ENCODE measurements around the gene SNX20.

Gene SNX20, protein sequence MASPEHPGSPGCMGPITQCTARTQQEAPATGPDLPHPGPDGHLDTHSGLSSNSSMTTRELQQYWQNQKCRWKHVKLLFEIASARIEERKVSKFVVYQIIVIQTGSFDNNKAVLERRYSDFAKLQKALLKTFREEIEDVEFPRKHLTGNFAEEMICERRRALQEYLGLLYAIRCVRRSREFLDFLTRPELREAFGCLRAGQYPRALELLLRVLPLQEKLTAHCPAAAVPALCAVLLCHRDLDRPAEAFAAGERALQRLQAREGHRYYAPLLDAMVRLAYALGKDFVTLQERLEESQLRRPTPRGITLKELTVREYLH

GRCh38 chr16:50681021-50681885 is at the start of gene SNX20:
Gene SNX20, minus strand, starts transcription at chr16:50681312. Its CDS starts 3,786 bp downstream, at chr16:50677526.
- DNase-seq (ENCODE audit: low read depth in 3 of 3, low spot score in 1 of 3) = peak in 1 of 3 donors; percentile 48

- no peak for DNase-seq (ENCODE audit: low read depth in 3 of 3, low spot score in 1 of 3)
Measured at GRCh38 chr16:50724306-50724705, 43.2 kb upstream of the SNX20 start.

DNA sequence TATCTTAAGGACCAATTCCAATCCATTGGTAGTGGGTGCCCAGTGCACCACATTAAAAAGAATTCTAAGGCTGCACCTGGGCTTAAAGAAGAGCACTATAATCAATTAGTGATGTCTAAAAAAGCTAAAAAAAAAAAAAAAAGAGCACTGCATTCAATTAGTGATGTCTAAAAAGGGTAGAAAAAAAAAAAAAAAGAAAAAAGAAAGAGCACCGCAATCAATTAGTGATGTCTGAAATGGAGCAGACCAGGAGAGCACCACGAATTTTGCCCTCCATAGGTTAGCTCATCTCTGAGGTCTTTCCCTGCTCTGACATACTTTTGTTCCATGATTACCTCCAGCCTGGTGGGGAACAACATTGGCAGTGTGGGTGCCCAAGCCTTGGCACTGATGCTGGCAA is 41.8 kb upstream of the SNX20 start:
- no peak for DNase-seq (ENCODE audit: low read depth in 3 of 3, low spot score in 1 of 3)

DNA sequence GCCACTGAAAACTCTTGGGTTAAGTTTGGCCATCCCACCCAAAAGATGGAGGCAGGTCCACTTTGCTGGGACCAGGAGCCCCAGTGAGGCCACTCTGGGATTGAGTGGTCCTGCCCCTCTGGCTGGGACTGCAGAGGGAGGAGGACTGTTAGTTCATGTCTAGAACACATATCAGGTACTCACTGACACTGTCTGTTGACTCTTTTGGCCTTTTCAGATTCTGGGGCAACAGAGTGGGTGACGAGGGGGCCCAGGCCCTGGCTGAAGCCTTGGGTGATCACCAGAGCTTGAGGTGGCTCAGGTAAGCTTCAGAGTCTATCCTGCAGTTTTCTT is 41.3 kb upstream of the SNX20 start:
- no peak for DNase-seq (ENCODE audit: low read depth in 3 of 3, low spot score in 1 of 3)

DNA sequence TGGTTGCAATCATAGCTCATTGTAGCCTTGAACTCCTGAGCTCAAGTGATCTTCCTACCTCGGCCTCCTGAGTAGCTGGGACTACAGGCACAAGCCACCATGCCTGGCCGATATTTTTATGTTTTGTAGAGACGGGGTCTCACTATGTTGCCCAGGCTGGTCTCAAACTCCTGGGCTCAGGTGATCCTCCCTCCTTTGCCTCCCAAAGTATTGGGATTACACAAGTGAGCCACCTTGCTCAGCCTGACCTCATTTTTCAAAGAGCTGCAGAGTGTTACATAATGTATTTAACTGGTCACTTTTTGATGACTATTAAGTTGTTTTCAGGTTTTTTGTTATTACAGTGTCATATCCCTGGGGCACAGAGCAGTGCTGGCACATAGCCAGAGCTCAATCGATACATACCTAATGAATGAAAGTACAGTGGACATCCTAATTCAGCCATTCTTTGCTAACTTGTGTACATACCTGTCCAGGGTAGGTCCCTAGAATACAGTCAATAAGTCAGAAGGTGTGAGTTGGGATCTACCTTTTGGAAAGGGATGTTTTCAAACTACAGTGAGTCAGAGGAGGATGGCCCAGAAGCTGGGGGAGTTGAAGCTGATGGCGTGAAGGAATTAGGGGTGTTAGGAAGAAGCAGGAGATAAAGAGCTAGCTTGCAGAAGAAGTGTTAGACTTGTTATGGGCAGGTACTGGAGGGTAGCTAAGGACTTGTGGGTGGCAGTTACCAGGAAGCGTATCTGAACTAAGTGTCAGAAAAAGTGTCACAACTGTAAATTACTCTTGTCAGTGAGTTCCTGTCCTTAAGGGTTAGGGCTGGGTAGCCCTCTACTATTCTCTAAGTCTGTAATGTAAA is 40.7 kb upstream of the SNX20 start:
- no peak for DNase-seq (ENCODE audit: low read depth in 3 of 3, low spot score in 1 of 3)

GRCh38 chr16:50719401-50720337 is 38.6 kb upstream of the SNX20 start:
- no peak for DNase-seq (ENCODE audit: low read depth in 3 of 3, low spot score in 1 of 3)

GRCh38 chr16:50718761-50719400 is 37.8 kb upstream of the SNX20 start:
- no peak for DNase-seq (ENCODE audit: low read depth in 3 of 3, low spot score in 1 of 3)

DNA sequence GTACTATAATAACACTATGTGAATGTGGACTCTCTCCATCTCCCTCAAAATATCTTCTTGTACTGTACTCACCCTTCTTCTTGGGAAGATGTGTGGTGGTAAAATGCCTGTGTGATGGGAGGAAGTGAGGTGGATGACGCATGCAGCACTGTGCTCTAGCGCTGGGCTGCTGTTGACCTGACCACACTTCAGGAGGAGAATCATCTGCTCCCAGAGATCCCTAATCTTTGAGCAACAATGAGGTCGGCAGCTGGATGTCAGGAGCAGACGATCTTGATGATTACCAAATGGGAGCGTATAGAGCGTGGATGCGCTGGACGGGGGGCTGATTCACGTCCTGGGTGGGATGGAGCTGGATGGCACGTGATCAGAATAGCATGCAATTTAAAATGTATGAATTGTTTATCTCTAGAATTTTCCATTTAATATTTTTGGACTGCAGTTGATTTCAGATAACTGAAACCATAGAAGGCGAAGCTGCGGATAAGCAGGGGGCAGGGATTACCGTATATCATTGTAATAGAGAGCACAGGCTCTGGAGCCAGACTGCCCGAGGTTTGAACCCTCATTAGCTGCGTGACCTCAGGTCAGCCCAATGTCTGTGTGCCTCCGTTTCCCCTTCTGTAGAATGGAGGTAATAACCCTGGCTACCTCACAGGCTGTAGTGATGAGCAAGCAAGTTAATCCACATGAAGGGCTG is 37.1 kb upstream of the SNX20 start:
- DNase-seq (ENCODE audit: low read depth in 3 of 3, low spot score in 1 of 3) = no peak

DNA sequence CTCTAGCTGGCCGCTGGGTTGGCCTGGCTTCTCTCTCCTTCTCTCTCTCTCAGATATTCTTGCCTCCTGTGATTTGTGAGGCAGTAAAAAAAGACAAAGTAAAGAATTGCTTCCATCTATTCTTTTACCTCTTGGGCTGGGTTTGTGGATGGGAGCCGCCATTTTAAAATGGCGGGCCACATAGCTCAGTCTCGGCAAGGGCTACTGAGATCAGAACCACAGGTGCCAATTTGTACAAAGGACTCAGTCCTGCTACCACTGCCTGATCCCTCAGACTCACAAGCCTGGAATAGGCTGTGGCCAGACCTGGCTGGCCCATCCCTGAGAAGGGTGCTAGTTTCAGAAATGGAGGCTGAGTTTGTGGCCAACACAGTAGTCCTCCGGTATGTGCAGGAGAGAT is 36.4 kb upstream of the SNX20 start:
- DNase-seq (ENCODE audit: low read depth in 3 of 3, low spot score in 1 of 3) = no peak

- DNase-seq (ENCODE audit: low read depth in 3 of 3, low spot score in 1 of 3) = no peak
Measured at GRCh38 chr16:50717091-50717490, 36.0 kb upstream of the SNX20 start.

GRCh38 chr16:50712956-50713355 is 31.8 kb upstream of the SNX20 start:
- DNase-seq (ENCODE audit: low read depth in 3 of 3, low spot score in 1 of 3) = no peak

DNA sequence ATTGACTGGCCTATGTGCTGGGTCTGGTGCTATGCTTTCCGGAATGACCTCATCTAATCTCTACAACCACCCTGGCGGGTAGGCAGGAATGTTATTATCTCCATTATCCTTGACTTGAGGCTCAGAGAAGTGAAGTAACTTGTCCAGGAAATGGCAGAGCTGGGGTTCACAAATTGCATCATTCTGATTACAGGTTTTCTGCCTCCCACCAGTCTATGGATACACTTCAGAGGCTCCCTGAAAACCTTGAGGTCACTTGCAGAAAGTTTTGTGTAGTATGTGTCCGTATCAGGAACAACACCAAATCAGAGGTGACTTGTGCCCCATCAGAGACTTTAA is 31.4 kb upstream of the SNX20 start:
- DNase-seq (ENCODE audit: low read depth in 3 of 3, low spot score in 1 of 3) = no peak

- no peak for DNase-seq (ENCODE audit: low read depth in 3 of 3, low spot score in 1 of 3)
Measured at GRCh38 chr16:50711862-50712559, 30.9 kb upstream of the SNX20 start.

GRCh38 chr16:50711040-50711439 is 29.9 kb upstream of the SNX20 start:
- no peak for DNase-seq (ENCODE audit: low read depth in 3 of 3, low spot score in 1 of 3)

DNA sequence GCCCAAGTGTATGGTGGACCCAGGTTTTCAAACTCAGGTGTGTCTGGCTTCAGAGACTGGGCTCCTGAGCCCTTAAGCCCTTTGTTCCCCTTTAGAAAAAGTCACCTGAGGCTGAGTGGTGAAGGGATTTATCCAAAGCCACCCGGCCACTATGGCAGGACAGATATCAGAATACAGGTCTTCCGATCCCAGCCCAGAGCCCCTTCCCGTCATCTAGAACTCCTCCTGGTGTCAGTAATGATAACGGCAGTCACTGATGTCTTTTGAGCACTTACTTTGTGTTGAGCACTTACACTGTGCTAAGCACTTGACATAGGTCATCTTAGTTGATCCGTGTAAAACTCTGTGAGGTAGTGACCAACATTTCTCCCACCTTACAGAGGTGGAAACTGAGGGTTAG is 28.9 kb upstream of the SNX20 start:
- no peak for DNase-seq (ENCODE audit: low read depth in 3 of 3, low spot score in 1 of 3)

GRCh38 chr16:50709061-50709684 is 28.1 kb upstream of the SNX20 start:
- no peak for DNase-seq (ENCODE audit: low read depth in 3 of 3, low spot score in 1 of 3)

- DNase-seq (ENCODE audit: low read depth in 3 of 3, low spot score in 1 of 3) = no peak
Measured at GRCh38 chr16:50708373-50709060, 27.4 kb upstream of the SNX20 start.

- no peak for DNase-seq (ENCODE audit: low read depth in 3 of 3, low spot score in 1 of 3)
Measured at GRCh38 chr16:50706250-50706649, 25.1 kb upstream of the SNX20 start.

Data from stimulated activated CD4-positive, alpha-beta T cell treated with anti-CD3 and anti-CD28 coated beads, TNF-alpha, amount 100 ng/mL, for 1 hour (primary cell).